D341Med (cell line): ENCODE data around the gene RMDN2.

Source experiments
- DNase-seq: peaks from one replicate; pipeline ENCODE4 v3.0.0; 2012; ENCODE audit warnings: low spot score

RMDN2 gene

DNA sequence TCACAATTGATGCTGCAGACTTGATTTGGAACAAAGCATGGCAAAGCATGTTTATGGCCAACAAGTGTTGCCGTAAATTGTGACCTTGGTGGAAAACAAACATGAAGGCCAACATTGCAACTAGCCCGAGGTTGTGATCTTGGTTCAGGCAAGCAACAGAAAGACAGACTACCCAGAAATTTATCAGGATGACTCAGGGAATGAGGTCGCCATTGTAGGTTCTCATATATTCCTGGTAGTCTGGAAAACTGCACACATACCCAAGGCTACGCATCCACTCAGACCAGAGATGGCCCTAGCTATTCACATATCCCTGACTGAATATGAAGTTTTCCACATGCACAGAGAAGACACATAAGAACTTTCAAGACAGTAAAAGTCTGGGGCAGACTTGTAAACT lies 120.7 kb downstream of the RMDN2 start:
- no peak for DNase-seq

GRCh38 chr2:38056216-38056615 lies 131.1 kb downstream of the RMDN2 start:
- DNase-seq, result no peak

GRCh38 chr2:38057651-38058410 lies 132.7 kb downstream of the RMDN2 start:
- DNase-seq, result no peak

GRCh38 chr2:38060236-38061018 lies 135.3 kb downstream of the RMDN2 start:
- DNase-seq, result no peak

DNA sequence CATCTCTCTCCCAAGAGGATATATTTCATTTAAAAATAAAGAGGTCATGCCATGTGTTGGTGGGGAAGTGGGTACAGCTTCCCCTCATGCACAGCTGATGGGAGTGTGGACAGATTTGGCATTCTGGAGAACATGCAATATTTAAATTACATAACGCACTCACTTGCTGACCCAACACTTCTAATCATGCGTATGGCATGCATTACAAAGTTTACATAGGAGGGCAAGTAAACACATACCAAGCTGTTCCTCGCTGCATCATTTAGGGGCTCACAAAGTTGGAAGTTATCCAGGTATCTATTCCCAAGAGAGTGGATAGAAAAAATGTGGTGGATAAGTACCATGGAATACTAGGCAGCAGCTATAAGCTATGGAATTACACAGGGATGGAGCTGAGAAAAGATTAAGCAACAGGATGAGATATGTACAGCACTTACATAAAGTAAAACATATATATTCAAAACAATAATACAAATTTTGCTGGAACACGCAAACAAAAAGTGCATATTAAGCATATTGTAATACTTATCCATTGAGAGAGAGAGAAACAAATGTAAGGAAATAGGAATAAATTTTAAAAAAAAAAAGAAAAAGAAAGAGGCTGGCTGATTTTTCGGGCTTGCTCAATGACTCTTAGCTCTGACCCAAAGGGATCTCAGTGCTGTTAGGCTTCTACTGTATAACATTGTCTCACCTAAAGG lies 139.9 kb downstream of the RMDN2 start:
- no peak for DNase-seq

DNA sequence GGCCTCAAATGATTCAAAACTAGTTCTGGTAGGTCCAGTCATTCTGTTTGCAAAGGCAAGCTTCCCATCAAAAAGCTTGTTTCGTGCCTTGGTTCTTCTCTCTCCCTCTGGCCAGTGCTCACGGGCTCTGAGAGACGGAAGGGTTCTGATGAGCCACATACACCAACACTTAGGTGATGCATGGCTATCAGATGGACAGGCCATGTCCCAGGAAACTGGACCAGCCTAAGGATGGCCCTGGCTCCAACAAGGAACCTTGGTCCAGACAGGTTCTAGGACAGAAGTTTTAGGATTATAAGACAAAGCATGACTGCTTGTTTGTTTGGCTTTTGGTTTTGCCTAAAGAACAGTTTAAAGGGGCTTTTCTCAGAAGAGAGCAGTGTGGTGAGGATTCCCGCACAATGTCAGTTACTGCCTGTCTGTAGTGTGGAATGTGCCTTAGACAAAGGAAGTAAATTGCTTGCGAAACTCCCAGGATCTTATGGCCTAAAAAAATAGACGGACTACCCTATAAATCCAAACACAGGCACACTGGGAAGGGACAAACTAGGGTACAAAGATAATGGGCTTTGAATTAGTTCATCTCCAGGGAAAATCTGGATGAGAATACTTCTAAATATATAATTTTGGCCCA lies 140.5 kb downstream of the RMDN2 start:
- no peak for DNase-seq

GRCh38 chr2:38066421-38067115 lies 141.5 kb downstream of the RMDN2 start:
- DNase-seq, result no peak
